GM20000 (cell line): Measurements from ENCODE around the gene HELZ.

Source experiments
- DNase-seq: peaks from one replicate; pipeline ENCODE4 v3.0.0; 2012; ENCODE audit warnings: low spot score
- TF ChIP-seq, protein P1 (sequence below): IDR thresholded peaks from 2 replicates; pipeline ENCODE4 v1.5.1; 2012; ENCODE audit warnings: mild to moderate bottlenecking, control low read depth; ENCODE audit errors: extremely low read depth, missing control alignments

Gene HELZ

GRCh38 chr17:67085406-67085805 lies 159.6 kb downstream of the HELZ start:
- TF ChIP-seq, protein P1, sequence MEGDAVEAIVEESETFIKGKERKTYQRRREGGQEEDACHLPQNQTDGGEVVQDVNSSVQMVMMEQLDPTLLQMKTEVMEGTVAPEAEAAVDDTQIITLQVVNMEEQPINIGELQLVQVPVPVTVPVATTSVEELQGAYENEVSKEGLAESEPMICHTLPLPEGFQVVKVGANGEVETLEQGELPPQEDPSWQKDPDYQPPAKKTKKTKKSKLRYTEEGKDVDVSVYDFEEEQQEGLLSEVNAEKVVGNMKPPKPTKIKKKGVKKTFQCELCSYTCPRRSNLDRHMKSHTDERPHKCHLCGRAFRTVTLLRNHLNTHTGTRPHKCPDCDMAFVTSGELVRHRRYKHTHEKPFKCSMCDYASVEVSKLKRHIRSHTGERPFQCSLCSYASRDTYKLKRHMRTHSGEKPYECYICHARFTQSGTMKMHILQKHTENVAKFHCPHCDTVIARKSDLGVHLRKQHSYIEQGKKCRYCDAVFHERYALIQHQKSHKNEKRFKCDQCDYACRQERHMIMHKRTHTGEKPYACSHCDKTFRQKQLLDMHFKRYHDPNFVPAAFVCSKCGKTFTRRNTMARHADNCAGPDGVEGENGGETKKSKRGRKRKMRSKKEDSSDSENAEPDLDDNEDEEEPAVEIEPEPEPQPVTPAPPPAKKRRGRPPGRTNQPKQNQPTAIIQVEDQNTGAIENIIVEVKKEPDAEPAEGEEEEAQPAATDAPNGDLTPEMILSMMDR, result no peak
- no peak for DNase-seq

DNA sequence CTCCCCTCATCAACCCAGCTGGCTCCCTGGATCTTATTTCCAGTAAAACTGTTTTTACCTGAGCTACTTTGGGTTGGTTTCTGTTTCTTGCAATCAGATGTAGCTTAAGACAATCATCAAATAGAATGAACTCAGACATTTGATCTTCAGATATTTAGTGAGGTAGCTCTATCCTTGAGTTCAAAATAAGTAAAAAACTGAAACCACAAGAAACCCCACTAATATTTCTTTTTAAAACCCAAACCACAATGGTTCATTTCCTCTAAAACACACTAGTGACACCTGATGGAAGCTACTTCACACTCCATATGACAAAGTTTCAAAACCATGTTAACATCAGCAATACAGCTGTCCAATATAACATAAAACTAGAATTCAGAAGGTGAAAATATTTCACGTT lies 162.9 kb downstream of the HELZ start:
- peak; percentile 62 for DNase-seq
- TF ChIP-seq, protein P1, result no peak

GRCh38 chr17:67080804-67081203 lies 164.2 kb downstream of the HELZ start:
- TF ChIP-seq, protein P1, result no peak

DNA sequence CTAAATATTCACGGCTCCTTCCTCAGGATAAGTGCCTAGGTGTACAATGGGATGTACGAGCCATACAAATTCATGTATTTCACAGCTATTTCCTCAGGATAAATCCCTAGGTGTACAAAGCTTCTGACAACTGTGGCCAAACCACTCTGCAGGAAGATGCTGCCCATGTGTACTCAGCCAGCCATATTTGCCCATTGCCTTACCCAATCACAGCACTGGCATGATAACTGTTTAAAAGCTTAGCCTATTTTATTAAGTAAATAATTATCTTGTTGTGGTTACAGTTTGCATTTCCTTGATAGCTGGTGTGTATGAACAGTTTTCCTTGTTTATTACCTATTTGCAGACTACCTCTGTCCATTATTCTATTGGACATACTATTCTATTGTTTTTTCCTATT lies 165.5 kb downstream of the HELZ start:
- DNase-seq, result no peak
- TF ChIP-seq, protein P1, result no peak

More at GRCh38 chr17:67080804-67081203, 164.2 kb downstream of the HELZ start:
- no peak for DNase-seq

DNA sequence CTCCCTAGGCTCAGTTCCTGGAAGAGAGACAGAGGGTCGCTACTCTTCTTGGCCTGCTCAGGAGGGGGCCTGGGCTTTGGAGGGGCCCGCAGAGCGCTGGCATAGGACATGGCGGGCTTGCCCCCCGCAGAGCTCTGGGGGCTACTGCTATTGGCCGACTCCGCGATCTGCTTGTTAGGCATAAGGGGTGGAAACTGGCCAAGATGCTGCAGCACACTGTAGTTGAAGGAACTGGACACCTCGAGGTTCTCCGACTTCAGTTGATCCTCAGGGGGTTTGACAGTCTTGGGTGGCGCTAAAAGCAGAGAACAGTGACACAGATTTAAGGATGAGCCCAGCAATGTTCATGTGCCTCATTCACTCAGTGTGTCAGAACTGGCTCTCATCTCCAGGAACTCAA lies 166.7 kb downstream of the HELZ start:
- TF ChIP-seq, protein P1, result no peak
- DNase-seq, result no peak

- TF ChIP-seq, protein P1, result no peak
- DNase-seq, result no peak
These were observed 168.7 kb downstream of the HELZ start for GRCh38 chr17:67076290-67076689.

GRCh38 chr17:67074781-67075180 lies 170.2 kb downstream of the HELZ start:
- TF ChIP-seq, protein P1, result no peak

DNA sequence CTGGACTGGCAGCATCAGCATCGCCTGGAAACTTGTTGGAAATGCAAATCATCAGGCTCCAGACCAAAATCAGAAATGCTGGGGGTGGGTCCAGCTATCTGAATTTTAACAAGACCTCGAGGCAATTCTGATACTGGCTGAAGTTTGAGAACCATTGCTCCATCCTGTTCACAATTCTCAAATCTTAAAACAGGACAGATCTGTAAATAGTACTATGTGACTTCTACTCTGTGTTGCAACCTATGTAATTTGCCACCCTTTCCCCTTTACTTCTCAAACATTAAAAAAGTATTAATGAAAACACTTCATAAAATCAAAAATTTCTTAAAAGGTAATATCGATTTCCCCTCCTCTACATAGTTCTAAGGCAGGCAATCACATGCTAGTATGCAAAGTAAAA lies 172.1 kb downstream of the HELZ start:
- DNase-seq, result no peak
- TF ChIP-seq, protein P1, result no peak

More at GRCh38 chr17:67074781-67075180, 170.2 kb downstream of the HELZ start:
- no peak for DNase-seq
